Neural progenitor cell (in vitro differentiated cells): ENCODE results near the gene PLCD3.

Source experiments
- CTCF ChIP-seq: fragments of 200-600 bp; sonication (generic); IDR thresholded peaks from 2 replicates; pipeline ENCODE4 v1.5.1; 2017; ENCODE audit warnings: antibody characterized with exemption, mild to moderate bottlenecking
- EZH2phosphoT487 ChIP-seq: fragments of 200-600 bp; sonication (generic); IDR thresholded peaks from 2 replicates; pipeline ENCODE4 v1.6.1; 2017; ENCODE audit warnings: antibody characterized with exemption

GRCh38 chr17:45106096-45106495 lies 26.2 kb downstream of the PLCD3 start:
- no peak for TF ChIP-seq CTCF
- no peak for TF ChIP-seq EZH2phosphoT487
